H1 (cell line): ENCODE measurements around the gene PHLPP1. TPM values are rescaled to one million over a fixed set of nuclear protein-coding genes. Genes with fewer than 3 reads are reported as not detected.

Experiments used
- CTCF ChIA-PET: fragments of 300-600 bp; sonication (Branson Sonifier 250); formaldehyde crosslinking; loops from one replicate; lab custom pipeline; 2021; ENCODE audit not compliant: partially characterized antibody; lab: Charles Lee
- POLR2A ChIA-PET: fragments of 300-600 bp; sonication (Branson Sonifier 250); formaldehyde crosslinking; loops from one replicate; lab custom pipeline; 2021; ENCODE audit warnings: inconsistent platforms; ENCODE audit not compliant: partially characterized antibody; lab: Charles Lee
- DNase-seq, 2 experiments: peaks; one replicate each; pipeline versions ENCODE4 v3.0.0 to v3.0.0-alpha.2; 2010 to 2022; ENCODE audit warnings: low spot score in 2 of 2, low read depth in 1 of 2, mixed read lengths in 1 of 2
- FAIRE-seq: peaks from 2 replicates; lab custom pipeline; 2011; peaks lifted over from hg19 to GRCh38; lab: Jason Lieb, UNC
- H2AFZ ChIP-seq: 2 replicates; pipeline ENCODE4 v1.8.1; 2012; ENCODE audit warnings: low read length, inconsistent platforms
- H2AK5ac ChIP-seq: 2 replicates; pipeline ENCODE4 v1.6.1; 2013; ENCODE audit warnings: low read depth, low read length
- H2BK120ac ChIP-seq: replicated peaks from 2 replicates; pipeline ENCODE3; 2013; ENCODE audit warnings: low read depth, low read length, inconsistent platforms
- H2BK12ac ChIP-seq: 2 replicates; pipeline ENCODE4 v1.6.1; 2013; ENCODE audit warnings: low read depth, low read length
- H2BK15ac ChIP-seq: 2 replicates; pipeline ENCODE4 v1.6.1; 2013; ENCODE audit warnings: low read length
- H2BK20ac ChIP-seq: 2 replicates; pipeline ENCODE4 v1.6.1; 2013; ENCODE audit warnings: low read length
- H2BK5ac ChIP-seq: 2 replicates; pipeline ENCODE4 v1.6.1; 2013; ENCODE audit warnings: low read depth, low read length
- H3K14ac ChIP-seq: 2 replicates; pipeline ENCODE4 v1.6.1; 2013; ENCODE audit warnings: inconsistent platforms; ENCODE audit not compliant: insufficient read length
- H3K18ac ChIP-seq: 2 replicates; pipeline ENCODE4 v1.6.1; 2013; ENCODE audit warnings: low read length; ENCODE audit errors: extremely low read depth
- H3K23ac ChIP-seq: 2 replicates; pipeline ENCODE4 v1.6.1; 2013; ENCODE audit warnings: inconsistent platforms; ENCODE audit not compliant: insufficient read length
- H3K23me2 ChIP-seq: 2 replicates; pipeline ENCODE4 v1.6.1; 2013; ENCODE audit warnings: low read depth, low read length
- H3K27ac ChIP-seq: 2 replicates; pipeline ENCODE4 v1.6.1; 2011; ENCODE audit warnings: low read depth, low read length, inconsistent platforms
- H3K27me3 ChIP-seq, 4 experiments: replicated peaks in 1 of 4; 1 replicate in 1 of 4; 2 replicates in 3 of 4; pipeline versions ENCODE4 v1.6.1 to v1.8.1; 2011 to 2013; ENCODE audit warnings: low read length in 3 of 4, mild to moderate bottlenecking in 3 of 4, inconsistent platforms in 2 of 4, mixed read lengths in 2 of 4, moderate library complexity in 1 of 4; ENCODE audit not compliant: control insufficient read depth in 3 of 4, insufficient read depth in 3 of 4; ENCODE audit errors: extremely low read depth in 1 of 4
- H3K36me3 ChIP-seq, 4 experiments: 2 replicates each; pipeline versions ENCODE4 v1.6.1 to v1.8.1; 2011 to 2013; ENCODE audit warnings: mild to moderate bottlenecking in 4 of 4, low read length in 3 of 4, moderate library complexity in 2 of 4, control low read depth in 1 of 4, inconsistent platforms in 1 of 4; ENCODE audit not compliant: insufficient read depth in 4 of 4, control insufficient read depth in 2 of 4
- H3K4ac ChIP-seq: replicated peaks from 2 replicates; pipeline ENCODE3; 2013; ENCODE audit warnings: low read length, low read depth, mixed read lengths, inconsistent platforms; ENCODE audit not compliant: insufficient read length
- H3K4me1 ChIP-seq, 4 experiments: replicated peaks in 1 of 4; 1 replicate in 1 of 4; 2 replicates in 3 of 4; pipeline versions ENCODE4 v1.6.1 to v1.8.1; 2011 to 2013; ENCODE audit warnings: low read length in 3 of 4, inconsistent platforms in 2 of 4, mixed read lengths in 1 of 4; ENCODE audit not compliant: insufficient read depth in 4 of 4, control insufficient read depth in 3 of 4
- H3K4me2 ChIP-seq, 2 experiments: 2 replicates each; pipeline versions ENCODE4 v1.6.1 to v1.8.1; 2011 to 2013; ENCODE audit warnings: low read depth in 2 of 2, low read length in 2 of 2, control low read depth in 1 of 2, inconsistent platforms in 1 of 2, mild to moderate bottlenecking in 1 of 2; ENCODE audit not compliant: insufficient read depth in 1 of 2
- H3K4me3 ChIP-seq, 4 experiments: fragments of 200-600, 300-600 bp in 1 of 4; sonication (generic), shearing (Covaris generic), sonication (Bioruptor Twin) in 1 of 4; 2 replicates each; pipeline versions ENCODE4 v1.5.1 to v1.8.1; 2011 to 2016; ENCODE audit warnings: low read length in 4 of 4, low read depth in 3 of 4, control low read depth in 2 of 4, inconsistent platforms in 2 of 4, mild to moderate bottlenecking in 2 of 4, mixed read lengths in 1 of 4, moderate library complexity in 1 of 4; ENCODE audit not compliant: insufficient read depth in 2 of 4; ENCODE audit errors: extremely low read depth in 1 of 4
- H3K56ac ChIP-seq: replicated peaks from 2 replicates; pipeline ENCODE3; 2013; ENCODE audit warnings: low read depth, mild to moderate bottlenecking, mixed read lengths, low read length, inconsistent platforms; ENCODE audit not compliant: insufficient read length
- H3K79me1 ChIP-seq: 2 replicates; pipeline ENCODE4 v1.6.1; 2013; ENCODE audit warnings: low read depth, low read length, control low read depth
- H3K79me2 ChIP-seq, 2 experiments: 2 replicates each; pipeline versions ENCODE4 v1.6.1 to v1.8.1; 2012 to 2013; ENCODE audit warnings: low read length in 2 of 2, mild to moderate bottlenecking in 2 of 2, inconsistent platforms in 1 of 2; ENCODE audit not compliant: insufficient read depth in 2 of 2, control insufficient read depth in 1 of 2
- H3K9ac ChIP-seq, 4 experiments: replicated peaks in 1 of 4; 1 replicate in 1 of 4; 2 replicates in 3 of 4; pipeline versions ENCODE4 v1.6.1 to v1.8.1; 2011 to 2013; ENCODE audit warnings: low read depth in 3 of 4, low read length in 3 of 4, control low read depth in 2 of 4, mild to moderate bottlenecking in 2 of 4, moderate library complexity in 2 of 4, inconsistent platforms in 1 of 4; ENCODE audit errors: extremely low read depth in 1 of 4
- H3K9me3 ChIP-seq, 2 experiments: 2 replicates each; pipeline versions ENCODE4 v1.6.1 to v1.8.1; 2012 to 2013; ENCODE audit warnings: mild to moderate bottlenecking in 2 of 2, moderate library complexity in 2 of 2, control low read depth in 1 of 2, inconsistent platforms in 1 of 2, low read depth in 1 of 2, low read length in 1 of 2, mixed read lengths in 1 of 2; ENCODE audit not compliant: insufficient read depth in 2 of 2
- H4K20me1 ChIP-seq, 2 experiments: replicated peaks in 1 of 2; 2 replicates each; pipeline versions ENCODE3 to v1.8.1; 2011 to 2013; ENCODE audit warnings: inconsistent platforms in 2 of 2, low read length in 2 of 2, mild to moderate bottlenecking in 1 of 2; ENCODE audit not compliant: insufficient read depth in 2 of 2, control insufficient read depth in 1 of 2
- H4K5ac ChIP-seq: 2 replicates; pipeline ENCODE4 v1.6.1; 2013; ENCODE audit warnings: low read length, low read depth, mixed read lengths, inconsistent platforms; ENCODE audit not compliant: insufficient read length
- H4K8ac ChIP-seq: 2 replicates; pipeline ENCODE4 v1.8.0; 2013; ENCODE audit warnings: mild to moderate bottlenecking, moderate library complexity, low read length, inconsistent platforms; ENCODE audit not compliant: insufficient read depth; ENCODE audit errors: extremely low read depth
- H4K91ac ChIP-seq: replicated peaks from 2 replicates; pipeline ENCODE3; 2013; ENCODE audit warnings: low read length, mixed read lengths, inconsistent platforms; ENCODE audit not compliant: insufficient read length
- RAD21 ChIP-seq, 2 experiments: IDR thresholded peaks in 1 of 2; conservative IDR thresholded peaks in 1 of 2; 2 replicates each; pipeline ENCODE4 v1.6.1; 2011; ENCODE audit warnings: low read depth in 2 of 2, low read length in 2 of 2, improper control_type of control experiment in 1 of 2, inconsistent platforms in 1 of 2, mild to moderate bottlenecking in 1 of 2, moderate library complexity in 1 of 2
- WGBS, 2 experiments: shearing (Covaris generic) in 1 of 2; methylation state at CpG; one replicate each; pipeline versions ENCODE4 v1.1.6 to v1.1.7; 2013 to 2015; ENCODE audit warnings: low lambda C conversion rate in 2 of 2, mixed read lengths in 2 of 2, inconsistent platforms in 1 of 2, low coverage in 1 of 2, missing lambda C conversion rate in 1 of 2; ENCODE audit not compliant: insufficient replicate concordance in 2 of 2, insufficient coverage in 1 of 2, insufficient read length in 1 of 2; ENCODE audit errors: extremely low coverage in 1 of 2, missing lambda C conversion rate in 1 of 2; 5-methylcytosine and 5-hydroxymethylcytosine counted together
- polyA plus RNA-seq, 7 experiments: library from polyadenylated mRNA; depleted of rRNA in 3 of 7; stranded (reverse) in 5 of 7; unstranded in 2 of 7; fragments of >200 nt in 5 of 7; fragments of 200-250 nt in 2 of 7; gene quantifications; 1 replicate in 5 of 7; 2 replicates in 1 of 7; 4 replicates in 1 of 7; pipeline versions ENCODE4 v1.2.1 to v1.2.3, GENCODE V29; 2011 to 2013; ENCODE audit warnings: missing spikeins in 2 of 7, mixed read lengths in 2 of 7
- total RNA-seq: library from RNA; stranded (reverse); fragmentation: NEBNext Ultra II Directional; extraction: Animal tissue kit (Norgen Biotek cat#: 25700); gene quantifications from 2 replicates; pipeline ENCODE4 v1.2.1, GENCODE V29; 2021
- TF ChIP-seq, protein P1 (sequence below): IDR thresholded peaks from 2 replicates; pipeline ENCODE4 v1.6.1; 2011; ENCODE audit warnings: low read length, improper control_type of control experiment

PHLPP1 gene
- total and polyA plus RNA-seq, 2 of the 8 experiments (the other 6 are each of a cell fraction or from before 2014, with no cell fraction given) = 28.0 to 66.3 TPM

DNA sequence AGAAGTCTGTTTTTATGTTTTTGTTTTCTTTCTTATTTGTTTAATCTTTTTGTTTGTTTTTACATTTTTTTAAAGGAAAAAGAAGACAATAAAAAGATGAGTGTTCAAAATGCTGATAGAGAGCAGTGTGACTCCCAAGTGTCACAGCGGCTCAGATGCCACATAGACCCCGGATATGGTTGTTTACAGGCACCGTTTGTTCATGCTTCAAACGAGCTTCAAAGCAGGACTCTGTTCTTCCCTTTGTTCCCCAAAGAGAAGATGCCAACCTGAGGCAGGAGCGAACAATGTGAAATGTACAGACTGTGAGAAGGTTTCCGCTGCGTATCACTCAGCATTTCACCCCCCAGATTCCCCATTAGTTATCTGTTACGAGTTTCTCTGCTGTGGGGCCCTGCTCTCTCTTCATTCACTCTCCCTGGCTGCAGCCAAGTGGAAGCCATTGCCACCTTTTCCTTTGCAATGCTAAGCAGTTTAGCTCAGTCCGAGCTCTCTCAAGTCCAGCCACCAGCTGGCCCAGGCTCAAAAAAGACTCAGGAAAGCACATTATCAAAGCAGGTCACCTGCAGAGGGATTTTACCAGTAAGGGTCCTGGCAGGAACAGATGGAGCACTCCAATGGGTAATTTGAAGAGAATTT, 36.4 kb upstream of the PHLPP1 start:
- TF ChIP-seq, protein P1, sequence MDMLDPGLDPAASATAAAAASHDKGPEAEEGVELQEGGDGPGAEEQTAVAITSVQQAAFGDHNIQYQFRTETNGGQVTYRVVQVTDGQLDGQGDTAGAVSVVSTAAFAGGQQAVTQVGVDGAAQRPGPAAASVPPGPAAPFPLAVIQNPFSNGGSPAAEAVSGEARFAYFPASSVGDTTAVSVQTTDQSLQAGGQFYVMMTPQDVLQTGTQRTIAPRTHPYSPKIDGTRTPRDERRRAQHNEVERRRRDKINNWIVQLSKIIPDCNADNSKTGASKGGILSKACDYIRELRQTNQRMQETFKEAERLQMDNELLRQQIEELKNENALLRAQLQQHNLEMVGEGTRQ = no peak
- TF ChIP-seq RAD21 (IDR thresholded peaks at IDR 0.05 in 1 of 2, conservative IDR thresholded peaks at IDR 0.05 in 1 of 2; ENCODE audit: low read depth in 2 of 2, low read length in 2 of 2) = 0 out of 4 replicates have a peak, but pooled peaks of 1 of the 2 experiments have one; percentile 4
- no peak overlapping the region for H3K14ac ChIP-seq
- no peaks in the 10 kb centered on the region for H3K79me1 ChIP-seq
- peak overlapping the region; percentile 49 for H4K91ac ChIP-seq
- no peaks in the 10 kb centered on the region for H4K20me1 ChIP-seq
- ChIA-PET POLR2A (interaction anchor here (1.2 kb wide), 1 partner anchor 13 kb away, joined by 3 read pairs; no protein-coding TSS in a partner anchor), CTCF (interaction anchor here (0.6 to 0.8 kb wide), 2 partner anchors 44 to 71 kb away, joined by 3 read pairs; no protein-coding TSS in a partner anchor)
- H3K4ac ChIP-seq = no peak overlapping the region
- FAIRE-seq (peak; percentile 75), DNase-seq (no peak)
- H3K56ac ChIP-seq = no peak overlapping the region
- no peak overlapping the region; a peak in 1 of 4 replicates for H3K4me2 ChIP-seq
- no peak overlapping the region for H3K27ac ChIP-seq
- no peaks in the 10 kb centered on the region for H3K9me3 ChIP-seq
- H3K18ac ChIP-seq = peak overlapping the region; percentile 71; the same call in 1 of the 2 replicates
- H3K23ac ChIP-seq = no peak overlapping the region
- H4K5ac ChIP-seq = no peak overlapping the region
- H3K79me2 ChIP-seq = no peaks in the 10 kb centered on the region
- H3K4me1 ChIP-seq = peaks cover 0 to 10% (median 8%) of the 10 kb centered on the region in 4 experiments; a peak in 4 of 7 replicates
- H2BK12ac ChIP-seq = 0 out of 2 replicates have a peak overlapping the region, but pooled peaks have one; percentile 39
- peak overlapping the region; percentile 15; the same call in 1 of the 2 replicates for H2BK20ac ChIP-seq
- H3K36me3 ChIP-seq = no peaks in the 10 kb centered on the region
- H2AFZ ChIP-seq = peak overlapping the region; percentile 99
- no peaks in the 10 kb centered on the region for H3K23me2 ChIP-seq
- WGBS, 2 experiments = 78% methylated on average over 9 of the region's 9 CpGs; no CpG with 5 or more reads in 1 of the 2 experiments
- no peaks in the 10 kb centered on the region for H3K27me3 ChIP-seq
- H3K9ac ChIP-seq = no peak overlapping the region
- H2AK5ac ChIP-seq = no peak overlapping the region
- no peak overlapping the region for H3K4me3 ChIP-seq
- peak overlapping the region; percentile 67 for H2BK120ac ChIP-seq
- peak overlapping the region; percentile 83; the same call in 1 of the 2 replicates for H2BK5ac ChIP-seq
- no peak overlapping the region; the same call in none of the 2 replicates for H4K8ac ChIP-seq
- no peak overlapping the region for H2BK15ac ChIP-seq
